B cell (primary cell): Measurements from ENCODE around the gene LHX4. TPM values are rescaled to one million over a fixed set of nuclear protein-coding genes. Genes with fewer than 3 reads are reported as not detected.

ENCODE experiments used
- ATAC-seq: fragments of 200-7000 bp; cut with Tn5 transposase; one replicate; pipeline ENCODE4 v1.10.0; 2021; ENCODE audit warnings: low read depth, mild to moderate bottlenecking, moderate number of reproducible peaks, moderate library complexity
- CTCF ChIA-PET: fragments of 350-600 bp; sonication (Branson Sonifier 250); formaldehyde crosslinking; loops from one replicate; lab custom pipeline; 2021; ENCODE audit warnings: antibody characterized with exemption, inconsistent platforms; lab: Charles Lee
- POLR2A ChIA-PET: fragments of 350-600 bp; sonication (Branson Sonifier 250); formaldehyde crosslinking; loops from one replicate; lab custom pipeline; 2021; ENCODE audit warnings: antibody characterized with exemption; lab: Charles Lee
- DNase-seq: peaks from one replicate; pipeline ENCODE4 v3.0.0; 2013
- H2AFZ ChIP-seq: 2 replicates; pipeline ENCODE4 v1.6.1; 2012; ENCODE audit warnings: mild to moderate bottlenecking, low read depth, low read length; ENCODE audit not compliant: insufficient read depth, poor library complexity, severe bottlenecking
- H3K27ac ChIP-seq, 2 donors: 1 replicate in 1 of 2; 2 replicates in 1 of 2; pipeline ENCODE4 v1.5.1; 2012 to 2013; ENCODE audit warnings: low read length in 2 of 2, mild to moderate bottlenecking in 2 of 2, moderate library complexity in 1 of 2
- H3K27me3 ChIP-seq, 4 experiments: fragments of 200-600 bp in 1 of 4; sonication (generic) in 1 of 4; replicated peaks in 1 of 4; 1 replicate in 2 of 4; 2 replicates in 2 of 4; pipeline versions ENCODE4 v1.6.1 to v1.7.0; 2013 to 2016; ENCODE audit warnings: low read length in 3 of 4, mild to moderate bottlenecking in 2 of 4, mixed read lengths in 1 of 4, moderate library complexity in 1 of 4; ENCODE audit not compliant: insufficient read depth in 4 of 4, control insufficient read depth in 3 of 4; ENCODE audit errors: control extremely low read depth in 1 of 4
- H3K36me3 ChIP-seq, 2 experiments: replicated peaks in 1 of 2; 1 replicate in 1 of 2; 2 replicates in 1 of 2; pipeline versions ENCODE4 v1.6.1 to v1.7.1; 2013; ENCODE audit warnings: low read length in 1 of 2; ENCODE audit not compliant: insufficient read depth in 2 of 2, control insufficient read depth in 1 of 2; ENCODE audit errors: control extremely low read depth in 1 of 2, extremely low read depth in 1 of 2
- H3K4me1 ChIP-seq, 2 donors: fragments of 200-600 bp in 1 of 2; sonication (generic) in 1 of 2; 1 replicate in 1 of 2; 2 replicates in 1 of 2; pipeline versions ENCODE4 v1.5.1 to v1.6.1; 2013 to 2017; ENCODE audit warnings: low read length in 2 of 2; ENCODE audit not compliant: control insufficient read depth in 2 of 2, insufficient read depth in 2 of 2
- H3K4me2 ChIP-seq: replicated peaks from 2 replicates; pipeline ENCODE3; 2012; ENCODE audit warnings: mild to moderate bottlenecking, low read depth, low read length; ENCODE audit not compliant: poor library complexity, severe bottlenecking
- H3K4me3 ChIP-seq, 5 experiments: fragments of 200-600 bp in 1 of 5; sonication (generic) in 1 of 5; 1 replicate in 3 of 5; 2 replicates in 2 of 5; pipeline versions ENCODE4 v1.5.1 to v1.7.0; 2011 to 2016; ENCODE audit warnings: low read length in 4 of 5, mild to moderate bottlenecking in 4 of 5, low read depth in 2 of 5, control low read depth in 1 of 5, moderate library complexity in 1 of 5; ENCODE audit not compliant: insufficient read depth in 1 of 5; ENCODE audit errors: control extremely low read depth in 1 of 5, extremely low read depth in 1 of 5
- H3K79me2 ChIP-seq: fragments of 200-600 bp; sonication (generic); one replicate; pipeline ENCODE4 v1.6.0; 2016; ENCODE audit warnings: low read length; ENCODE audit not compliant: control insufficient read depth, insufficient read depth
- H3K9ac ChIP-seq: fragments of 200-600 bp; sonication (generic); 2 replicates; pipeline ENCODE4 v1.6.1; 2017; ENCODE audit warnings: mild to moderate bottlenecking, low read length, moderate library complexity
- H3K9me3 ChIP-seq, 3 donors: one replicate each; pipeline versions ENCODE4 v1.6.1 to v1.7.1; 2013; ENCODE audit warnings: low read length in 2 of 3; ENCODE audit not compliant: control insufficient read depth in 2 of 3, insufficient read depth in 1 of 3; ENCODE audit errors: control extremely low read depth in 1 of 3
- H4K20me1 ChIP-seq: 2 replicates; pipeline ENCODE4 v1.6.0; 2012; ENCODE audit warnings: mild to moderate bottlenecking, low read length; ENCODE audit not compliant: insufficient read depth, control insufficient read depth, poor library complexity, severe bottlenecking
- H3K27ac Mint-ChIP-seq: one replicate; pipeline ENCODE4 v1.8.0; 2021; ENCODE audit warnings: mixed read lengths
- H3K27me3 Mint-ChIP-seq: one replicate; pipeline ENCODE4 v1.8.0; 2021; ENCODE audit warnings: mixed read lengths
- H3K4me1 Mint-ChIP-seq: one replicate; pipeline ENCODE4 v1.8.0; 2021; ENCODE audit warnings: mixed read lengths
- H3K4me3 Mint-ChIP-seq: one replicate; pipeline ENCODE4 v1.8.0; 2021; ENCODE audit warnings: mixed read lengths
- H3K9me3 Mint-ChIP-seq: one replicate; pipeline ENCODE4 v1.8.0; 2022; ENCODE audit warnings: mixed read lengths; ENCODE audit not compliant: insufficient read depth
- EZH2 ChIP-seq: IDR thresholded peaks from 2 replicates; pipeline ENCODE4 v1.6.1; 2012; ENCODE audit warnings: borderline replicate concordance, low read depth, mild to moderate bottlenecking, moderate library complexity, low read length; ENCODE audit not compliant: insufficient read depth, poor library complexity, severe bottlenecking
- WGBS: methylation state at CpG from one replicate; pipeline ENCODE4 v1.1.5; 2013; ENCODE audit warnings: missing lambda C conversion rate; ENCODE audit not compliant: insufficient coverage; 5-methylcytosine and 5-hydroxymethylcytosine counted together
- intact Hi-C: fragments of 100-400 bp; cut with micrococcal nuclease; formaldehyde crosslinking; loops from one replicate; pipeline ENCODE4 v1.10.0; 2022
- polyA minus RNA-seq: library from RNA; depleted of rRNA, polyadenylated mRNA; stranded (reverse); fragments of >200 nt; gene quantifications from 2 replicates; pipeline ENCODE4 v1.2.3, GENCODE V29; 2012
- polyA plus RNA-seq: library from polyadenylated mRNA; depleted of rRNA; stranded (reverse); fragments of >200 nt; gene quantifications from 2 replicates; pipeline ENCODE4 v1.2.3, GENCODE V29; 2012
- total RNA-seq, 2 donors: library from RNA; stranded (reverse); fragments of 120-200 nt in 1 of 2; gene quantifications; 1 replicate in 1 of 2; 2 replicates in 1 of 2; pipeline versions ENCODE4 v1.2.3 to v1.2.4, GENCODE V29; 2013 to 2022
- TF ChIP-seq, protein P1 (sequence below): fragments of 200-600 bp; IDR thresholded peaks from one replicate; pipeline ENCODE4 v1.8.0; 2022; ENCODE audit warnings: antibody characterized with exemption, mild to moderate bottlenecking

LHX4 gene
- total RNA-seq (not detected in 2 replicates), polyA plus RNA-seq (not detected in 2 replicates), polyA minus RNA-seq (not detected in 2 replicates)
- total RNA-seq (2013), result not detected

DNA sequence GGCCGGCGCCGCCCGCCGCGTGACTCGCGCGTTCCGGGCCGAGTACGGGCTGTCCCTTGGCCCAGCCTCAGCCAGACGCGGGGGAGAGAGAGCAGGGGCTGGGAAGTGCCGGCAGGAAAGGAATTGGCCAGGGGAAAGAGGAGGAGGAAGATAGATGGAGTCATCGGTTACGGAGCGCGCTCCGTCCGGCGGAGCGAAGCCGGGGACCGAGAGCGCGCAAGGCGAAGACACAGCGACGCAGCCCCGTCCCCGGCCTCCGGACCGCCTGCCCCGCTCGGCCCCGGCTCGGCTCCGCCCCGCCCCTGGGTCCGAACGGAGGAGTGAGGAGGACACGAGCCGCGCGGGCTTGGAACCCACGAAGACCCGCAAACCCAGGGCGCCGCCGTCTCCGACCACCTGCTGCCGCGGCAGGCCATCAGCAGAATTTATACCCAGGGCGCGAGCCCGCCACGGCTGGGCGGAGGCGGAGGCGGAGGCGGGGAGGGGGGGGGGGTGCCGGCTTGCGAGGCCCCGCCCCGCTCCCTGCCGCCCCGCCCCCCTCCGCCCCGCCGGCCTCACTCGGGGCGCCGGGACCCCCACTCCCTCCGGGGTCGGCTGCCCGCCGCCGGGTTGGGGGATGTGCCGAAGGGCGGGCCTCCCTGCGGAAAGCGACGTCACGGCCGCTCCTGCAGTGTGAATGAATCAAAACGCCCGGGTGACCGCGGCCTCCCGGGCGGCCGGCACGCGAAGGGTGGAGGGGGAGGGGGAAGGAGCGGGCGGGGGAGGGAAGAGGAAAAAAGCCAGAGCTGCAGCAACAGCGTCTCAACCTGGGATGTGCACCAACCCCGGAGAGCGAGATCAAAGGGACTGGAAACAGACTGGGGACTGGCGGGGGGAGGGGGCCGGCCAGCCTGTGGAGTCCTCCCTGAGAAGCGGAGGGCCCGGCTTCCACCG, at the start of gene LHX4:
TSS of gene LHX4 (plus strand) at position 782 of the 933 bp plus-strand sequence. CDS start 266 bp downstream, outside the sequence.
- peaks cover 60% of the 10 kb centered on the region for H3K27me3 Mint-ChIP-seq
- Histone ChIP-seq H3K4me3 (peak within 1 kb of the TSS; percentile 2 to 58 (median 54)), H3K36me3 (no peaks in the 10 kb centered on the region), H3K27ac (no peak within 1 kb of the TSS), H3K9me3 (peaks cover 0 to 49% (median 0%) of the 10 kb centered on the region in 3 donors), H3K79me2 (no peaks in the 10 kb centered on the region), H3K9ac (peak within 1 kb of the TSS; percentile 68), H2AFZ (peak within 1 kb of the TSS; percentile 72), H3K27me3 (peaks cover 0 to 83% (median 58%) of the 10 kb centered on the region in 4 experiments), H4K20me1 (no peaks in the 10 kb centered on the region), H3K4me2 (peak within 1 kb of the TSS; percentile 98), H3K4me1 (peaks cover 47 to 55% of the 10 kb centered on the region in 2 donors)
- H3K4me1 Mint-ChIP-seq, result peaks cover 29% of the 10 kb centered on the region
- ATAC-seq (peak; percentile 61), DNase-seq (peak; percentile 61)
- WGBS, result under 1% methylated on average over 71 of the region's 105 CpGs
- TF ChIP-seq, protein P1, sequence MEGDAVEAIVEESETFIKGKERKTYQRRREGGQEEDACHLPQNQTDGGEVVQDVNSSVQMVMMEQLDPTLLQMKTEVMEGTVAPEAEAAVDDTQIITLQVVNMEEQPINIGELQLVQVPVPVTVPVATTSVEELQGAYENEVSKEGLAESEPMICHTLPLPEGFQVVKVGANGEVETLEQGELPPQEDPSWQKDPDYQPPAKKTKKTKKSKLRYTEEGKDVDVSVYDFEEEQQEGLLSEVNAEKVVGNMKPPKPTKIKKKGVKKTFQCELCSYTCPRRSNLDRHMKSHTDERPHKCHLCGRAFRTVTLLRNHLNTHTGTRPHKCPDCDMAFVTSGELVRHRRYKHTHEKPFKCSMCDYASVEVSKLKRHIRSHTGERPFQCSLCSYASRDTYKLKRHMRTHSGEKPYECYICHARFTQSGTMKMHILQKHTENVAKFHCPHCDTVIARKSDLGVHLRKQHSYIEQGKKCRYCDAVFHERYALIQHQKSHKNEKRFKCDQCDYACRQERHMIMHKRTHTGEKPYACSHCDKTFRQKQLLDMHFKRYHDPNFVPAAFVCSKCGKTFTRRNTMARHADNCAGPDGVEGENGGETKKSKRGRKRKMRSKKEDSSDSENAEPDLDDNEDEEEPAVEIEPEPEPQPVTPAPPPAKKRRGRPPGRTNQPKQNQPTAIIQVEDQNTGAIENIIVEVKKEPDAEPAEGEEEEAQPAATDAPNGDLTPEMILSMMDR, result no peak
- peak; percentile 56 for TF ChIP-seq EZH2
- ChIA-PET CTCF (no interaction called here), POLR2A (no interaction called here)
- peak within 1 kb of the TSS; percentile 80 for H3K4me3 Mint-ChIP-seq
- H3K9me3 Mint-ChIP-seq, result no peaks in the 10 kb centered on the region
- no peak within 1 kb of the TSS for H3K27ac Mint-ChIP-seq
- intact Hi-C loops, result no loop called here

DNA sequence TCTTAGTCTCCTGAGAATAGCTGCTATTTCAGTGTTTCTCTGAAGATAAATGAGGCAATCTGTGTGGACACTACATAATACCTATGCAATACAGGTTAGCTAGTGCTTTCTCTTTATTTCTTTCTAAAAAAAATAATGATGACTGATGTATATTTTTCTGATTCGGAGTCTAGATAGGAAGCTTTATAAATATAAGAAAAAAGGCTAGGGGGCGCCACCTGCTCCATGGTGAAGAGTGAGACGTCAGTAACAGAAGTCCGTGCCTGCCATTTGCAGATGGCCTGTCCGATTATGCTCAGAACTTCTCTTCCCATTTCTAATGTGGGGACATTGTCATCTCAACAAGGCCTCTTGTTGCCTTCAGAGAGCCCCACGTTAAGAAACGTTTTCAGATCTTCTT, 49.0 kb upstream of the LHX4 start:
- Histone ChIP-seq H3K36me3 (peaks cover 0 to 7% of the 10 kb centered on the region in 2 experiments), H3K27ac (no peak overlapping the region), H3K9ac (no peak overlapping the region), H3K4me2 (no peak overlapping the region), H3K79me2 (no peaks in the 10 kb centered on the region), H2AFZ (no peak overlapping the region), H3K4me1 (no peaks in the 10 kb centered on the region), H3K9me3 (no peaks in the 10 kb centered on the region), H4K20me1 (no peaks in the 10 kb centered on the region), H3K4me3 (no peak overlapping the region), H3K27me3 (no peaks in the 10 kb centered on the region)
- ATAC-seq, result no peak
- DNase-seq, result peak; percentile 20
- TF ChIP-seq EZH2, result no peak
- TF ChIP-seq, protein P1, result peak; percentile 29
- H3K27ac Mint-ChIP-seq, result no peak overlapping the region
- H3K27me3 Mint-ChIP-seq, result no peaks in the 10 kb centered on the region
- H3K4me1 Mint-ChIP-seq, result no peaks in the 10 kb centered on the region
- no peaks in the 10 kb centered on the region for H3K9me3 Mint-ChIP-seq
- POLR2A ChIA-PET, result no interaction called here
- CTCF ChIA-PET, result interaction anchor here (0.8 to 8.2 kb wide), 9 partner anchors 14 to 475 kb away, joined by 3 to 106 read pairs (median 5); no protein-coding TSS in a partner anchor
- no peak overlapping the region for H3K4me3 Mint-ChIP-seq
- 93% methylated on average over 5 of the region's 7 CpGs for WGBS
- intact Hi-C loops, result no loop called here
